ENCODE measurements around the gene TUBB1.

TUBB1 gene

GRCh38 chr20:59042796-59043631 lies 23.8 kb downstream of the TUBB1 start:
- Histone ChIP-seq H3K4me3 (ENCODE audit: low read length) (peak overlapping the region; percentile 83), H3K9me3 (ENCODE audit: insufficient read depth, low read length) (no peaks in the 10 kb centered on the region), H3K27ac (ENCODE audit: low read length) (peak overlapping the region; percentile 53), H3K4me1 (ENCODE audit: low read length) (peaks cover 35% of the 10 kb centered on the region), H3K79me2 (ENCODE audit: low read length) (peaks cover 49% of the 10 kb centered on the region), H3K36me3 (replicated peaks; ENCODE audit: low read depth, low read length) (peaks cover 26% of the 10 kb centered on the region), H3K27me3 (ENCODE audit: low read depth, low read length) (no peaks in the 10 kb centered on the region), H2AFZ (ENCODE audit: low read depth, low read length) (peak overlapping the region; percentile 90), H4K20me1 (ENCODE audit: insufficient read depth, low read length) (peaks cover 31% of the 10 kb centered on the region), H3K4me2 (ENCODE audit: low read length) (peak overlapping the region; percentile 83), H3K9ac (ENCODE audit: low read length) (peak overlapping the region; percentile 91)
- TF ChIP-seq EZH2phosphoT487 (IDR thresholded peaks at IDR 0.05; ENCODE audit: low read depth) (no peak), CTCF (IDR thresholded peaks at IDR 0.05; ENCODE audit: low read depth, low read length) (no peak)

- peak overlapping the region; percentile 83 for H3K4me3 ChIP-seq (ENCODE audit: low read length)
- peaks cover 42% of the 10 kb centered on the region for H3K79me2 ChIP-seq (ENCODE audit: low read length)
- H3K36me3 ChIP-seq (replicated peaks; ENCODE audit: low read depth, low read length) = peaks cover 22% of the 10 kb centered on the region
- peak overlapping the region; percentile 91 for H3K9ac ChIP-seq (ENCODE audit: low read length)
- H3K27me3 ChIP-seq (ENCODE audit: low read depth, low read length) = no peaks in the 10 kb centered on the region
- no peak for TF ChIP-seq CTCF (IDR thresholded peaks at IDR 0.05; ENCODE audit: low read depth, low read length)
- no peak for TF ChIP-seq EZH2phosphoT487 (IDR thresholded peaks at IDR 0.05; ENCODE audit: low read depth)
- no peaks in the 10 kb centered on the region for H3K9me3 ChIP-seq (ENCODE audit: insufficient read depth, low read length)
- peaks cover 39% of the 10 kb centered on the region for H3K4me1 ChIP-seq (ENCODE audit: low read length)
- no peak overlapping the region; the same call in 1 of the 2 replicates for H3K27ac ChIP-seq (ENCODE audit: low read length)
- H2AFZ ChIP-seq (ENCODE audit: low read depth, low read length) = peak overlapping the region; percentile 90
- peaks cover 26% of the 10 kb centered on the region for H4K20me1 ChIP-seq (ENCODE audit: insufficient read depth, low read length)
- H3K4me2 ChIP-seq (ENCODE audit: low read length) = peak overlapping the region; percentile 83
Observed at GRCh38 chr20:59043698-59044097, 24.5 kb downstream of the TUBB1 start.

GRCh38 chr20:59044295-59044694 lies 25.1 kb downstream of the TUBB1 start:
- Histone ChIP-seq H3K27ac (ENCODE audit: low read length) (no peak overlapping the region), H3K4me2 (ENCODE audit: low read length) (no peak overlapping the region), H3K9ac (ENCODE audit: low read length) (no peak overlapping the region), H4K20me1 (ENCODE audit: insufficient read depth, low read length) (peaks cover 22% of the 10 kb centered on the region), H2AFZ (ENCODE audit: low read depth, low read length) (no peak overlapping the region), H3K79me2 (ENCODE audit: low read length) (peaks cover 36% of the 10 kb centered on the region), H3K4me3 (ENCODE audit: low read length) (no peak overlapping the region), H3K36me3 (replicated peaks; ENCODE audit: low read depth, low read length) (peaks cover 22% of the 10 kb centered on the region), H3K9me3 (ENCODE audit: insufficient read depth, low read length) (no peaks in the 10 kb centered on the region), H3K27me3 (ENCODE audit: low read depth, low read length) (peaks cover 1% of the 10 kb centered on the region), H3K4me1 (ENCODE audit: low read length) (peaks cover 38% of the 10 kb centered on the region)
- TF ChIP-seq EZH2phosphoT487 (IDR thresholded peaks at IDR 0.05; ENCODE audit: low read depth) (no peak), CTCF (IDR thresholded peaks at IDR 0.05; ENCODE audit: low read depth, low read length) (no peak)

- H3K4me3 ChIP-seq (ENCODE audit: low read length) = no peak overlapping the region
- H3K9me3 ChIP-seq (ENCODE audit: insufficient read depth, low read length) = no peaks in the 10 kb centered on the region
- peaks cover 17% of the 10 kb centered on the region for H3K36me3 ChIP-seq (replicated peaks; ENCODE audit: low read depth, low read length)
- peaks cover 33% of the 10 kb centered on the region for H3K4me1 ChIP-seq (ENCODE audit: low read length)
- no peak overlapping the region for H3K27ac ChIP-seq (ENCODE audit: low read length)
- H3K9ac ChIP-seq (ENCODE audit: low read length) = no peak overlapping the region
- no peak overlapping the region for H3K4me2 ChIP-seq (ENCODE audit: low read length)
- TF ChIP-seq EZH2phosphoT487 (IDR thresholded peaks at IDR 0.05; ENCODE audit: low read depth) = no peak
- no peak for TF ChIP-seq CTCF (IDR thresholded peaks at IDR 0.05; ENCODE audit: low read depth, low read length)
- peaks cover 31% of the 10 kb centered on the region for H3K79me2 ChIP-seq (ENCODE audit: low read length)
- H3K27me3 ChIP-seq (ENCODE audit: low read depth, low read length) = peaks cover 6% of the 10 kb centered on the region
- H4K20me1 ChIP-seq (ENCODE audit: insufficient read depth, low read length) = peaks cover 17% of the 10 kb centered on the region
- H2AFZ ChIP-seq (ENCODE audit: low read depth, low read length) = no peak overlapping the region
Observed at GRCh38 chr20:59044796-59045195, 25.6 kb downstream of the TUBB1 start.
